Heart right ventricle (tissue), 16 donors: ENCODE measurements around the gene RBM45. TPM values are rescaled to one million over a fixed set of nuclear protein-coding genes. Genes with fewer than 3 reads are reported as not detected.

Experiments
- ATAC-seq, 8 donors: fragments of 200-7000 bp; cut with Tn5 transposase; one replicate each; pipeline ENCODE4 v1.9.1; 2020; ENCODE audit warnings: mild to moderate bottlenecking in 8 of 8, moderate library complexity in 8 of 8, moderate number of reproducible peaks in 1 of 8
- DNase-seq, 2 donors: peaks; one replicate each; pipeline ENCODE4 v3.0.0-alpha.2; 2020
- H3K27ac ChIP-seq, 10 donors: fragments of 200-600 bp; sonication (generic) in 2 of 10; one replicate each; pipeline versions ENCODE4 v1.5.0 to v1.8.0; 2020 to 2022; ENCODE audit warnings: mild to moderate bottlenecking in 3 of 10
- H3K27me3 ChIP-seq, 7 donors: fragments of 200-600 bp; one replicate each; pipeline ENCODE4 v1.8.0; 2021 to 2022; ENCODE audit warnings: mild to moderate bottlenecking in 2 of 7
- H3K36me3 ChIP-seq, 9 donors: fragments of 200-600 bp; sonication (generic) in 1 of 9; one replicate each; pipeline versions ENCODE4 v1.5.0 to v1.8.0; 2020 to 2022; ENCODE audit warnings: mild to moderate bottlenecking in 2 of 9
- H3K4me1 ChIP-seq, 9 donors: fragments of 200-600 bp; sonication (generic) in 1 of 9; one replicate each; pipeline versions ENCODE4 v1.5.0 to v1.8.0; 2020 to 2022; ENCODE audit warnings: mild to moderate bottlenecking in 4 of 9
- H3K4me3 ChIP-seq, 10 donors: fragments of 200-600 bp; sonication (generic) in 2 of 10; one replicate each; pipeline versions ENCODE4 v1.5.0 to v1.8.0; 2020 to 2022; ENCODE audit warnings: mild to moderate bottlenecking in 7 of 10, moderate library complexity in 2 of 10
- H3K9me3 ChIP-seq, 11 donors: fragments of 200-600 bp in 10 of 11; sonication (generic) in 2 of 11; one replicate each; pipeline versions ENCODE4 v1.5.0 to v1.8.0; 2013 to 2022; ENCODE audit warnings: mild to moderate bottlenecking in 2 of 11, control low read depth in 1 of 11, moderate library complexity in 1 of 11
- WGBS, 2 donors: extraction: QIAGEN DNeasy Blood & Tissue Kit; methylation state at CpG; one replicate each; pipeline ENCODE4 v1.1.7; 2013; ENCODE audit warnings: inconsistent platforms in 1 of 2; 5-methylcytosine and 5-hydroxymethylcytosine counted together
- intact Hi-C, 10 donors: fragments of 100-400 bp; cut with DNase I; formaldehyde crosslinking; loops; one replicate each; pipeline versions ENCODE4 v1.11.1 to v1.14.2; 2022
- polyA plus RNA-seq, 2 donors: library from polyadenylated mRNA; stranded (reverse); fragments of 200-250 nt; gene quantifications; one replicate each; pipeline ENCODE4 v1.2.3, GENCODE V29; 2013
- total RNA-seq, 10 donors: library from RNA; stranded (reverse); fragmentation: NEBNext Ultra II Directional in 3 of 10; extraction: Animal tissue kit (Norgen Biotek cat#: 25700) in 3 of 10; gene quantifications; one replicate each; pipeline versions ENCODE4 v1.2.1 to v1.2.4, GENCODE V29; 2021 to 2023
- TF ChIP-seq, protein P1 (sequence below), 9 donors: fragments of 200-600 bp; sonication (generic) in 2 of 9; IDR thresholded peaks; one replicate each; pipeline versions ENCODE4 v1.5.0 to v1.8.0; 2021 to 2022; ENCODE audit warnings: antibody characterized with exemption in 9 of 9, mild to moderate bottlenecking in 5 of 9, moderate library complexity in 1 of 9
- donor health status: Arrhythmogenic right ventricular cardiomyopathy.
- donor health status: ischemic (EF 13 %, LVEDD 7.1; RV severe dilation, severe dysfunction).
- donor health status: healthy with polysubstance abuse.
- donor health status: DM: no; HTN: yes; CAD: no.
- donor health status: DM: no; HTN: no; CAD: no.
- donor health status: ischemic (EF 25% LVEDD 6.9; RV normal size, moderate dysfunction).
- donor health status: ischemic (EF 25% LVEDD 5.7; RV mildly dilated, moderate dysfunction).
- donor health status: healthy.
- donor health status: DM: yes; HTN: yes; CAD: no.
- donor health status: Ischemic cardiomyopathy.
- donor health status: ischemic (EF 35%, LVEDD 5.7; RV mildly dilated, moderate dysfunction).
- donor health status: nonischemic (EF 11% LVEDD 7.7; RV severe dilation, severe dysfunction).
- donor health status: DM: yes; HTN: yes; CAD: no.
- donor health status: PGD.
- donor health status: ischemic (EF 29% LVEDD 5.4; RV normal size, mild dysfunction).
- donor health status: nonischemic (EF 23%, LVEDD 6.1; RV moderate dilation, normal function).

The RBM45 gene
- total and polyA plus RNA-seq, 12 donors = 4.4 to 13.7 (median 5.9) TPM

DNA sequence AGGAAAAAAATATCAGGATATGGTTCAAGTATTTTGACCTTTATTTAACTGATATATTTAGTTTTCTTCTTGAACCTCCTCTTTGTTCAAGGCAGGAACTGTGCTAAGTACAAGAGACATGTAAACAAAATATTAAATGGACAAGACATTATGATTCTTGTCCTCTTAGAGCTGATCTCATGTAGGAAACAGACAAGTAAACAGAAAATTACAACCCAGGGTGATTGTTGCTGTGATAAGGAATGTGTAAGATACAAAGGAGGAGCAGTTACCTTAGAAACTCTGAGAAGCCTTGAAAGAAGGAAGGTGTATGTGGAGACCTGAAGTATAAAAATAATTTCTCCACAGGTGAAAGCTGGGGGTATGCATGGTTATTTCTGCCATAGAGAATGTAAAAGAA is 12.9 kb downstream of the RBM45 start:
- H3K4me1 ChIP-seq = no peaks in the 10 kb centered on the region
- ATAC-seq = no peak
- no peaks in the 10 kb centered on the region for H3K9me3 ChIP-seq
- TF ChIP-seq, protein P1, sequence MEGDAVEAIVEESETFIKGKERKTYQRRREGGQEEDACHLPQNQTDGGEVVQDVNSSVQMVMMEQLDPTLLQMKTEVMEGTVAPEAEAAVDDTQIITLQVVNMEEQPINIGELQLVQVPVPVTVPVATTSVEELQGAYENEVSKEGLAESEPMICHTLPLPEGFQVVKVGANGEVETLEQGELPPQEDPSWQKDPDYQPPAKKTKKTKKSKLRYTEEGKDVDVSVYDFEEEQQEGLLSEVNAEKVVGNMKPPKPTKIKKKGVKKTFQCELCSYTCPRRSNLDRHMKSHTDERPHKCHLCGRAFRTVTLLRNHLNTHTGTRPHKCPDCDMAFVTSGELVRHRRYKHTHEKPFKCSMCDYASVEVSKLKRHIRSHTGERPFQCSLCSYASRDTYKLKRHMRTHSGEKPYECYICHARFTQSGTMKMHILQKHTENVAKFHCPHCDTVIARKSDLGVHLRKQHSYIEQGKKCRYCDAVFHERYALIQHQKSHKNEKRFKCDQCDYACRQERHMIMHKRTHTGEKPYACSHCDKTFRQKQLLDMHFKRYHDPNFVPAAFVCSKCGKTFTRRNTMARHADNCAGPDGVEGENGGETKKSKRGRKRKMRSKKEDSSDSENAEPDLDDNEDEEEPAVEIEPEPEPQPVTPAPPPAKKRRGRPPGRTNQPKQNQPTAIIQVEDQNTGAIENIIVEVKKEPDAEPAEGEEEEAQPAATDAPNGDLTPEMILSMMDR (IDR thresholded peaks at IDR 0.05) = no peak
- no peak overlapping the region for H3K4me3 ChIP-seq
- DNase-seq = no peak
- H3K27me3 ChIP-seq = no peaks in the 10 kb centered on the region
- intact Hi-C loops = loop anchor here in 1 of 10 donors (5.0 kb wide), 1 partner anchor 157 kb away; no protein-coding TSS in a partner anchor
- H3K36me3 ChIP-seq = peaks cover 0 to 100% (median 16%) of the 10 kb centered on the region in 9 donors
- no peak overlapping the region for H3K27ac ChIP-seq

DNA sequence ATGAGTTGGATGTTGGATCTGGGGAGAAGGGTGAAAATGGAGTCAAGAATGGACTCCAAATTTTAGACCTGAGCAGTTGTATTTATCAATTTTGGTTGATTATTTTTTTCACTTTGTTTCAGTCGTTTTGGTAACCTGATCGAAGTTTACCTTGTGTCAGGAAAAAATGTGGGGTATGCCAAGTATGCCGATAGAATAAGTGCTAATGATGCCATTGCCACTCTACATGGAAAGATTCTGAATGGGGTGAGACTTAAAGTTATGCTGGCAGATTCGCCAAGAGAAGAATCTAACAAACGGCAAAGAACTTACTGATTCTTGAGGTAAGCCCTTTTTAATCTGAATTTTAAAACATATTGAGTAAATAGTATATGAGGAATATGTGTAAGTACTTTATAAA is 13.6 kb downstream of the RBM45 start:
- 53 to 56% methylated on average over 5 of the region's 5 CpGs for WGBS, 2 donors
- Histone ChIP-seq H3K27me3 (no peaks in the 10 kb centered on the region), H3K36me3 (peaks cover 0 to 100% (median 16%) of the 10 kb centered on the region in 9 donors), H3K9me3 (no peaks in the 10 kb centered on the region), H3K4me3 (no peak overlapping the region), H3K4me1 (no peaks in the 10 kb centered on the region), H3K27ac (no peak overlapping the region)
- DNase-seq = no peak
- intact Hi-C loops = loop anchor here in 1 of 10 donors (5.0 kb wide), 1 partner anchor 156 kb away; no protein-coding TSS in a partner anchor
- no peak for ATAC-seq
- TF ChIP-seq, protein P1 (IDR thresholded peaks at IDR 0.05) = no peak

DNA sequence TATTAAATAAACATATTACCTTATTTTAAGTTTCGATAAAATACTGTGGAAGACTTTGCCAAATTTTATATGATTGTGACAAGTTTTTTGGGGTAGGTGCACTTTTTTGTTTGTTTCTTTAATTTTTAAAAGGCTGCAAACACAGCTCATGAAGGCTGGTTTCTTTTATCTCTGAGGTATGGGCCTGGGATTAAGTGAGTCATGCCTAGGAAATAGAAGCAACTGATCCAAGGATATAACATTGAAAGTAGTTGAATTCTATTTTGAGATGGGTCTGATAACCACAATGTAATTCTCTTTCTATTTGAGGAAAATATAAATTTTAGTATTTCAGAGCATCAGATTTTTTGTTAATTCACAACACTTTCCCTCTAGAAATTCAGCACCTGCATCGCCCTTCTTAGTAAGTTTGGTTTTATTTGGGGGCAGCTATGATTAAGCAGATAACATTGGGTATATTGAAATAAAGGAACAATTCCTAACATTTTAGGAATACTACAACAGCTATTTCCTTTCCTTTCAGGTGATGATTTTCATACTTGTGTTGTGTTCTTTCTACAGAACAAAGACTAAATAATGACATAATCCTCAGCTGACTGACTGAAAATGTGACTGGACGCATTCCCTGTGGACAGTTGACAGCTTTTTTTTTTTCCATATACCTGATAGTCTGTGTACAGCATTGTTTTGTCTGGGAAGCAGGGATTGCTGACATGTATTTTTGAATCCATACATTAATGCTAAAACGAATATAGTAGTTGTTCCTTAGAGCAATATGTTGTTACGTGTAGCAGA is 16.8 kb downstream of the RBM45 start:
- intact Hi-C loops = loop anchor here in 1 of 10 donors (5.0 kb wide), 1 partner anchor 153 kb away; no protein-coding TSS in a partner anchor
- no peak overlapping the region for H3K27ac ChIP-seq
- WGBS, 2 donors = 91 to 96% methylated on average over 5 of the region's 5 CpGs

DNA sequence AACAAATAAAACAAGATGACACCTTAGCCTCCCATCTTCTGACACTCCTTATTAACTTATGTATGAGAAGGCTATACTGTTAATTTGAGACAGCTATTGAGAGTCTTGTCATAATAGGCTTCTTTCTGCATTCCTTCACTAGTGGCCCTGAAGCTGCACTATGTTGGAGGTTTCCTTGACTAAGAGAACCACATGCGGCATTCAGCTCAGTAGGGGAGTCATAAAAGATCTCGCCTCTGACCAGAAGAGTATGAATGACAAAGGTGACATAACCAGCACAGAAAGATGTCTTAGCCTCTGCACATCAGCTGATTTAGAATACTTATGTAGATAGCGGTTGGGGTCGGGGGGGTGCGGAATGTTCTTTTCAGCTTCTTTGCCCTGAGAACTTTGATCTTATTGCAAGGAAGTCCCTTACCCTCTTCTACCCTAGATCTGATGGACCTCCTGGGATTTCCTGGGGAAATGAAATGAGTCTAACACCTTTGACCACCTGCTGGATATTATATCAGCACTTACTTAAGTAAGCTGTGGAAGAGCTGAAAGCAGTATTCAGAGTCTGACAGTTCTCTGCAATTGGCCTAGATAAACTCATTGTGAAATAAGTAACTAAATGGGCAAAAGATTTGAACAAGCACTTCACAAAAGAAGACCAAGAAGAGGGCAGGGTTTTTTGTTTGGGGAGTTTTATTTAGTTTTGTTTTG is 24.2 kb downstream of the RBM45 start:
- H3K36me3 ChIP-seq = peaks cover 0 to 43% (median 6%) of the 10 kb centered on the region in 9 donors
- DNase-seq = no peak
- TF ChIP-seq, protein P1 (IDR thresholded peaks at IDR 0.05) = no peak
- no peak overlapping the region for H3K4me3 ChIP-seq
- H3K27me3 ChIP-seq = no peaks in the 10 kb centered on the region
- intact Hi-C loops = loop anchor here in 4 of 10 donors (10.0 kb wide), 2 partner anchors 58 to 138 kb away; partner anchors contain the start of gene OSBPL6 (in 2 of the 4)
- no peaks in the 10 kb centered on the region for H3K9me3 ChIP-seq
- no peak for ATAC-seq
- 94 to 97% methylated on average over 5 of the region's 5 CpGs for WGBS, 2 donors
- no peak overlapping the region for H3K27ac ChIP-seq
- no peaks in the 10 kb centered on the region for H3K4me1 ChIP-seq

More for the DNA sequence above, 16.8 kb downstream of the RBM45 start:
- TF ChIP-seq, protein P1 (IDR thresholded peaks at IDR 0.05) = no peak
- Histone ChIP-seq H3K4me3 (no peak overlapping the region), H3K27me3 (no peaks in the 10 kb centered on the region), H3K36me3 (peaks cover 0 to 80% (median 8%) of the 10 kb centered on the region in 9 donors), H3K4me1 (no peaks in the 10 kb centered on the region), H3K9me3 (no peaks in the 10 kb centered on the region)
- DNase-seq (no peak), ATAC-seq (no peak)
